ENCODE data around the gene TUBB2A. TPM values are rescaled to one million over a fixed set of nuclear protein-coding genes. Genes with fewer than 3 reads are reported as not detected.

TUBB2A gene
- total and polyA plus RNA-seq, 2 of the 8 experiments (the other 6 are each of a cell fraction or from before 2014, with no cell fraction given) = 315 to 330 TPM

- ChIA-PET CTCF (ENCODE audit: partially characterized antibody) (interaction anchor here (1.1 to 2.0 kb wide), 4 partner anchors 10 to 109 kb away, joined by 3 to 7 read pairs (median 4); no protein-coding TSS in a partner anchor), POLR2A (ENCODE audit: partially characterized antibody) (interaction anchor here (1.1 to 7.3 kb wide), 7 partner anchors 8 to 184 kb away, joined by 3 to 56 read pairs (median 4); no protein-coding TSS in a partner anchor)
- H4K91ac ChIP-seq (replicated peaks; ENCODE audit: insufficient read length, low read length) = no peak overlapping the region
- no peak overlapping the region for H3K56ac ChIP-seq (replicated peaks; ENCODE audit: insufficient read length, low read depth, low read length)
- H3K9ac ChIP-seq (replicated peaks in 1 of 4; ENCODE audit: extremely low read depth in 1 of 4, low read depth in 3 of 4, low read length in 3 of 4) = no peak overlapping the region
- H3K23me2 ChIP-seq (ENCODE audit: low read depth, low read length) = peaks cover 8% of the 10 kb centered on the region; the same call in 1 of the 2 replicates
- no peak overlapping the region for H2BK5ac ChIP-seq (ENCODE audit: low read depth, low read length)
- FAIRE-seq (no peak), DNase-seq (ENCODE audit: low read depth in 1 of 2, low spot score in 2 of 2) (no peak)
- no peak overlapping the region for H3K18ac ChIP-seq (ENCODE audit: extremely low read depth, low read length)
- no peak overlapping the region for H2BK15ac ChIP-seq (ENCODE audit: low read length)
- no peak overlapping the region for H2AFZ ChIP-seq (ENCODE audit: low read length)
- no peak overlapping the region for H3K4ac ChIP-seq (replicated peaks; ENCODE audit: insufficient read length, low read depth, low read length)
- H3K9me3 ChIP-seq (ENCODE audit: insufficient read depth in 2 of 2, low read depth in 1 of 2, low read length in 1 of 2) = no peaks in the 10 kb centered on the region
- no peak overlapping the region for H2BK20ac ChIP-seq (ENCODE audit: low read length)
- H2BK12ac ChIP-seq (ENCODE audit: low read depth, low read length) = no peak overlapping the region
- H4K20me1 ChIP-seq (replicated peaks in 1 of 2; ENCODE audit: control insufficient read depth in 1 of 2, insufficient read depth in 2 of 2, low read length in 2 of 2) = no peaks in the 10 kb centered on the region
- no peak overlapping the region for H3K4me2 ChIP-seq (ENCODE audit: insufficient read depth in 1 of 2, low read depth in 2 of 2, low read length in 2 of 2)
- H3K23ac ChIP-seq (ENCODE audit: insufficient read length) = no peak overlapping the region
- no peak overlapping the region for H4K5ac ChIP-seq (ENCODE audit: insufficient read length, low read depth, low read length)
- no peak overlapping the region for H2AK5ac ChIP-seq (ENCODE audit: low read depth, low read length)
- no peak overlapping the region for H3K4me3 ChIP-seq (ENCODE audit: extremely low read depth in 1 of 4, insufficient read depth in 2 of 4, low read depth in 3 of 4, low read length in 4 of 4)
- peaks cover 9 to 60% (median 35%) of the 10 kb centered on the region in 4 experiments for H3K36me3 ChIP-seq (ENCODE audit: control insufficient read depth in 2 of 4, insufficient read depth in 4 of 4, low read length in 3 of 4)
- H3K27me3 ChIP-seq (replicated peaks in 1 of 4; ENCODE audit: control insufficient read depth in 3 of 4, extremely low read depth in 1 of 4, insufficient read depth in 3 of 4, low read length in 3 of 4) = no peaks in the 10 kb centered on the region
- no peak overlapping the region for H3K14ac ChIP-seq (ENCODE audit: insufficient read length)
- H3K27ac ChIP-seq (ENCODE audit: low read depth, low read length) = no peak overlapping the region
- H4K8ac ChIP-seq (ENCODE audit: extremely low read depth, insufficient read depth, low read length) = no peak overlapping the region
- H3K4me1 ChIP-seq (replicated peaks in 1 of 4; ENCODE audit: control insufficient read depth in 3 of 4, insufficient read depth in 4 of 4, low read length in 3 of 4) = peaks cover 2 to 7% (median 3%) of the 10 kb centered on the region in 4 experiments; a peak in 6 of 7 replicates
- no peak overlapping the region for H2BK120ac ChIP-seq (replicated peaks; ENCODE audit: low read depth, low read length)
- H3K79me2 ChIP-seq (ENCODE audit: control insufficient read depth in 1 of 2, insufficient read depth in 2 of 2, low read length in 2 of 2) = no peaks in the 10 kb centered on the region
- peaks cover 3% of the 10 kb centered on the region for H3K79me1 ChIP-seq (ENCODE audit: low read depth, low read length)
- no peak for TF ChIP-seq CEBPB (IDR thresholded peaks at IDR 0.05; ENCODE audit: low read depth, low read length)
- no peak for TF ChIP-seq TCF12 (IDR thresholded peaks at IDR 0.05; ENCODE audit: low read depth, low read length)
- TF ChIP-seq TAF1 (IDR thresholded peaks at IDR 0.05; ENCODE audit: low read depth, low read length) = no peak
- no peak for TF ChIP-seq RAD21 (IDR thresholded peaks at IDR 0.05 in 1 of 2, conservative IDR thresholded peaks at IDR 0.05 in 1 of 2; ENCODE audit: low read depth in 2 of 2, low read length in 2 of 2)
- TF ChIP-seq NRF1 (IDR thresholded peaks at IDR 0.05; ENCODE audit: low read depth, low read length) = no peak
- no peak for TF ChIP-seq TBP (IDR thresholded peaks at IDR 0.05; ENCODE audit: low read depth, low read length)
- TF ChIP-seq CTCF (IDR thresholded peaks at IDR 0.05; ENCODE audit: control extremely low read depth in 1 of 3, insufficient read depth in 1 of 3, low read depth in 1 of 3, low read length in 3 of 3) = no peak
- TF ChIP-seq SP4 (IDR thresholded peaks at IDR 0.05; ENCODE audit: low read length) = no peak
- no peak for TF ChIP-seq SUZ12 (IDR thresholded peaks at IDR 0.05; ENCODE audit: low read length)
- no peak for TF ChIP-seq MAX (IDR thresholded peaks at IDR 0.05)
- TF ChIP-seq ATF2 (IDR thresholded peaks at IDR 0.05; ENCODE audit: low read length) = no peak
These were observed 14.8 kb downstream of the TUBB2A start for GRCh38 chr6:3142536-3142935.
